ENCODE measurements around the gene RBP4. TPM values are rescaled to one million over a fixed set of nuclear protein-coding genes. Genes with fewer than 3 reads are reported as not detected.
"Not testable (repeated sequence)": the region's sequence is repeated elsewhere in the genome, so short reads cannot be mapped to it uniquely, and the experiment has no call there.

The RBP4 gene
- total and polyA plus RNA-seq, 12 donors: 0.37 to 30.0 (median 4.9) TPM; not detected in 2

- no peak for TF ChIP-seq CTCF (IDR thresholded peaks at IDR 0.05)
- ATAC-seq: no peak
- Histone ChIP-seq H3K36me3 (no peaks in the 10 kb centered on the region), H3K27ac (no peak overlapping the region), H3K4me3 (no peak overlapping the region), H3K4me1 (peaks cover 0 to 5% (median 0%) of the 10 kb centered on the region in 9 donors), H3K9me3 (no peaks in the 10 kb centered on the region), H3K27me3 (no peaks in the 10 kb centered on the region)
- intact Hi-C loops (cut with DNase I): loop anchor here in 7 of 10 donors (5.0 to 10.0 kb wide), 5 partner anchors 122 to 262 kb away; no protein-coding TSS in a partner anchor
- no peak for DNase-seq
- 92 to 94% methylated on average over 3 of the region's 3 CpGs for WGBS, 2 donors
These were observed 48.3 kb downstream of the RBP4 start for GRCh38 chr10:93552780-93553179.

- intact Hi-C loops (cut with DNase I): loop anchor here in 7 of 10 donors (5.0 to 10.0 kb wide), 5 partner anchors 124 to 264 kb away; no protein-coding TSS in a partner anchor
- Histone ChIP-seq H3K4me1 (no peaks in the 10 kb centered on the region), H3K27ac (no peak overlapping the region), H3K4me3 (no peak overlapping the region), H3K27me3 (no peaks in the 10 kb centered on the region), H3K36me3 (no peaks in the 10 kb centered on the region), H3K9me3 (no peaks in the 10 kb centered on the region)
- WGBS, 2 donors: 81 to 87% methylated on average over 4 of the region's 4 CpGs
- DNase-seq (no peak), ATAC-seq (no peak)
- no peak for TF ChIP-seq CTCF (IDR thresholded peaks at IDR 0.05)
These were observed 50.4 kb downstream of the RBP4 start for GRCh38 chr10:93550606-93551005.

GRCh38 chr10:93548376-93549071 is 52.5 kb downstream of the RBP4 start:
- no peak for TF ChIP-seq CTCF (IDR thresholded peaks at IDR 0.05)
- intact Hi-C loops (cut with DNase I): loop anchor here in 1 of 10 donors (5.0 kb wide), 1 partner anchor 134 kb away; no protein-coding TSS in a partner anchor
- no peaks in the 10 kb centered on the region for H3K9me3 ChIP-seq
- no peak overlapping the region for H3K4me3 ChIP-seq
- no peaks in the 10 kb centered on the region for H3K4me1 ChIP-seq
- ATAC-seq (no peak), DNase-seq (no peak)
- H3K27ac ChIP-seq: no peak overlapping the region
- WGBS, 2 donors: 90 to 95% methylated on average over 5 of the region's 5 CpGs
- no peaks in the 10 kb centered on the region for H3K36me3 ChIP-seq
- H3K27me3 ChIP-seq: no peaks in the 10 kb centered on the region

- intact Hi-C loops (cut with DNase I): loop anchor here in 1 of 10 donors (5.0 kb wide), 1 partner anchor 135 kb away; no protein-coding TSS in a partner anchor
- no peak for DNase-seq
- TF ChIP-seq CTCF (IDR thresholded peaks at IDR 0.05): no peak
- H3K4me3 ChIP-seq: no peak overlapping the region
- peaks cover 0 to 6% (median 4%) of the 10 kb centered on the region in 9 donors for H3K4me1 ChIP-seq
- no peak overlapping the region for H3K27ac ChIP-seq
- ATAC-seq: no peak
- no peaks in the 10 kb centered on the region for H3K27me3 ChIP-seq
- H3K9me3 ChIP-seq: no peaks in the 10 kb centered on the region
- no peaks in the 10 kb centered on the region for H3K36me3 ChIP-seq
These were observed 53.5 kb downstream of the RBP4 start for GRCh38 chr10:93547522-93547921.

GRCh38 chr10:93546995-93547394 is 54.0 kb downstream of the RBP4 start:
- not testable (repeated sequence) for DNase-seq, H3K9me3 ChIP-seq, H3K27ac ChIP-seq, H3K36me3 ChIP-seq, H3K27me3 ChIP-seq, ATAC-seq, H3K4me3 ChIP-seq
- WGBS, 2 donors: 86 to 88% methylated on average over 8 of the region's 8 CpGs
- H3K4me1 ChIP-seq: peaks cover 0 to 11% (median 8%) of the 10 kb centered on the region in 9 donors
- intact Hi-C loops (cut with DNase I): loop anchor here in 1 of 10 donors (5.0 kb wide), 1 partner anchor 135 kb away; no protein-coding TSS in a partner anchor
